AG20443 (cell line): Measurements from ENCODE around the gene MEGF11.

ENCODE experiments used
- DNase-seq: peaks from one replicate; pipeline ENCODE4 v3.0.0; 2012; ENCODE audit warnings: low spot score, mixed read lengths

MEGF11 gene

GRCh38 chr15:65938604-65939003 is 314.9 kb downstream of the MEGF11 start:
- no peak for DNase-seq

- DNase-seq, result no peak
Measured at GRCh38 chr15:65937476-65937875, 316.1 kb downstream of the MEGF11 start.

- no peak for DNase-seq
Measured at GRCh38 chr15:65937054-65937453, 316.5 kb downstream of the MEGF11 start.

- DNase-seq, result no peak
Measured at GRCh38 chr15:65936282-65936681, 317.3 kb downstream of the MEGF11 start.

GRCh38 chr15:65935391-65935790 is 318.2 kb downstream of the MEGF11 start:
- no peak for DNase-seq

- DNase-seq, result no peak
Measured at GRCh38 chr15:65931221-65931620, 322.3 kb downstream of the MEGF11 start.

GRCh38 chr15:65930134-65930533 is 323.4 kb downstream of the MEGF11 start:
- no peak for DNase-seq

- DNase-seq, result no peak
Measured at GRCh38 chr15:65929573-65929972, 324.0 kb downstream of the MEGF11 start.

- no peak for DNase-seq
Measured at GRCh38 chr15:65927545-65927944, 326.0 kb downstream of the MEGF11 start.

- no peak for DNase-seq
Measured at GRCh38 chr15:65926899-65927298, 326.7 kb downstream of the MEGF11 start.

- DNase-seq, result no peak
Measured at GRCh38 chr15:65926459-65926858, 327.1 kb downstream of the MEGF11 start.

- DNase-seq, result no peak
Measured at GRCh38 chr15:65925338-65925737, 328.2 kb downstream of the MEGF11 start.

- DNase-seq, result no peak
Measured at GRCh38 chr15:65924004-65924403, 329.5 kb downstream of the MEGF11 start.

- no peak for DNase-seq
Measured at GRCh38 chr15:65923264-65923663, 330.3 kb downstream of the MEGF11 start.

- no peak for DNase-seq
Measured at GRCh38 chr15:65922621-65923020, 330.9 kb downstream of the MEGF11 start.

GRCh38 chr15:65921780-65922179 is 331.8 kb downstream of the MEGF11 start:
- no peak for DNase-seq

- peak; percentile 45 for DNase-seq
Measured at GRCh38 chr15:65920825-65921309, 332.7 kb downstream of the MEGF11 start.

GRCh38 chr15:65920121-65920520 is 333.4 kb downstream of the MEGF11 start:
- no peak for DNase-seq

- DNase-seq, result no peak
Measured at GRCh38 chr15:65919353-65919752, 334.2 kb downstream of the MEGF11 start.

GRCh38 chr15:65918945-65919344 is 334.6 kb downstream of the MEGF11 start:
- DNase-seq, result no peak

GRCh38 chr15:65918357-65918920 is 335.1 kb downstream of the MEGF11 start:
- DNase-seq, result no peak

- no peak for DNase-seq
Measured at GRCh38 chr15:65917936-65918335, 335.6 kb downstream of the MEGF11 start.

- DNase-seq, result no peak
Measured at GRCh38 chr15:65917407-65917756, 336.2 kb downstream of the MEGF11 start.

- peak; percentile 93 for DNase-seq
Measured at GRCh38 chr15:65916664-65917406, 336.7 kb downstream of the MEGF11 start.
